ENCODE measurements around the gene ZNF169.
"Not testable (repeated sequence)": the region's sequence is repeated elsewhere in the genome, so short reads cannot be mapped to it uniquely, and the experiment has no call there.

ZNF169 gene

GRCh38 chr9:94259077-94259862, at the start of gene ZNF169:
Gene ZNF169 (plus strand): TSS chr9:94259298. CDS start chr9:94278813, 19,515 bp downstream.
- DNase-seq, result peak; percentile 90

GRCh38 chr9:94210616-94211603, 48.2 kb upstream of the ZNF169 start:
- no peak for DNase-seq

- no peak for DNase-seq
Observed at GRCh38 chr9:94212091-94212490, 47.0 kb upstream of the ZNF169 start.

- no peak for DNase-seq
Observed at GRCh38 chr9:94212531-94212930, 46.6 kb upstream of the ZNF169 start.

- DNase-seq, result peak; percentile 78
Observed at GRCh38 chr9:94213511-94214124, 45.5 kb upstream of the ZNF169 start.

- no peak for DNase-seq
Observed at GRCh38 chr9:94222870-94223269, 36.2 kb upstream of the ZNF169 start.

GRCh38 chr9:94225413-94225812, 33.7 kb upstream of the ZNF169 start:
- not testable (repeated sequence) for DNase-seq

GRCh38 chr9:94228616-94229015, 30.5 kb upstream of the ZNF169 start:
- no peak for DNase-seq

- no peak for DNase-seq
Observed at GRCh38 chr9:94232428-94232827, 26.7 kb upstream of the ZNF169 start.

- not testable (repeated sequence) for DNase-seq
Observed at GRCh38 chr9:94241098-94241497, 18.0 kb upstream of the ZNF169 start.

GRCh38 chr9:94245651-94246050, 13.4 kb upstream of the ZNF169 start:
- DNase-seq, result no peak

- DNase-seq, result no peak
Observed at GRCh38 chr9:94250456-94250855, 8.6 kb upstream of the ZNF169 start.

GRCh38 chr9:94256007-94256406, 3.1 kb upstream of the ZNF169 start:
- no peak for DNase-seq

- not testable (repeated sequence) for DNase-seq
Observed at GRCh38 chr9:94265626-94266402, 6.7 kb downstream of the ZNF169 start.

- no peak for DNase-seq
Observed at GRCh38 chr9:94269264-94269663, 10.2 kb downstream of the ZNF169 start.

GRCh38 chr9:94270009-94270408, 10.9 kb downstream of the ZNF169 start:
- DNase-seq, result no peak

GRCh38 chr9:94277029-94277428, 17.9 kb downstream of the ZNF169 start:
- not testable (repeated sequence) for DNase-seq

GRCh38 chr9:94277885-94278536, 18.9 kb downstream of the ZNF169 start:
- DNase-seq, result no peak

- DNase-seq, result no peak
Observed at GRCh38 chr9:94280409-94280989, 21.4 kb downstream of the ZNF169 start.

- DNase-seq, result no peak
Observed at GRCh38 chr9:94281101-94281500, 22.0 kb downstream of the ZNF169 start.

GRCh38 chr9:94286116-94286515, 27.0 kb downstream of the ZNF169 start:
- DNase-seq, result no peak

All from stimulated activated CD4-positive, alpha-beta T cell treated with anti-CD3 and anti-CD28 coated beads, Interleukin-4, amount 100 ng/mL, for 24 hours (primary cell).